RWPE1 (cell line): ENCODE measurements around the gene TARM1.

Experiments used
- CTCF ChIA-PET: fragments of 350-600 bp; sonication (Branson Sonifier 250); formaldehyde crosslinking; extraction: SDS; loops from one replicate; lab custom pipeline; 2021; lab: Yijun Ruan, JAX
- POLR2A ChIA-PET: fragments of 400-600 bp; formaldehyde crosslinking; extraction: SDS; loops from one replicate; lab custom pipeline; 2020; ENCODE audit warnings: antibody characterized with exemption; ENCODE audit not compliant: low non-redundant PET; lab: Yijun Ruan, JAX
- DNase-seq: peaks from one replicate; pipeline ENCODE4 v3.0.0; 2012; ENCODE audit warnings: low spot score
- H3K27ac ChIP-seq: fragments of 450-650 bp; 2 replicates; pipeline ENCODE4 v1.5.1; 2017
- TF ChIP-seq, protein P1 (sequence below): fragments of 450-650 bp; conservative IDR thresholded peaks from 2 replicates; pipeline ENCODE4 v1.5.1; 2017; ENCODE audit warnings: low read depth, mild to moderate bottlenecking

Gene TARM1

DNA sequence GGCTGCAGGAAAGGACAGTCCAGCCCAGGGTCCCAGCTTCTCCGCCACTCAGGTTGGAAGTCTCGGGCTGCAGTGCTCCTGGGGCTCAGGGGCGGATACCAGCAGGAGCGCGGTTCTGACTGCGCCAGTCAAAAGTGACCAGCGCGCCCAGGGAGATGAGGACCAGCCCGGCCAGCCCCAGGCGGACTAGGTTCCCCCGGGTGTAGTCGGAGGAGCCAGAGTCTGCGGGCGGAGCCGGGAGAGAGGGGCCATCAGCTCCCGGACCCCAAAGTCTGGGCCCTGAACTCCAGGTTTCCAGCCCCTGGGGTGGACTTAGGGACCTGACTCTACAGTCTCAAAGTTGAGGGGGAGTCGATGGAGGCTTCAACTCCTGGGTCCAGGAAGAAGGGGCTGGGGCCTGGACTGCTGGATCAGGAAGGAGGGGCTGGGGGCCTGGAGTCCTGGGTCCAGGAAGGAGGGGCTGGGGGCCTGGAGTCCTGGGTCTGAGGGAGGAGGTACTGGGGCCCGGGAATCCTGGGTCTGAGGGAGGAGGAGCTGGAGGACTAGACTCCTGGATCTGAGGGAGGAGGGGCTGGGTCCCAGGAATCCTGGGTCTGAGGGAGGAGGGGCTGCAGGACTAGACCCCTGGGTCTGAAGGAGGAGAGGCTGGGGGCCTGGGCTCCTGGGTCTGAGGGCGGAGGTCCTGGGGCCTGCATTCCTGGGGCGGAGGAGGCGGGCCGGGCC is 14.1 kb upstream of the TARM1 start:
- TF ChIP-seq, protein P1, sequence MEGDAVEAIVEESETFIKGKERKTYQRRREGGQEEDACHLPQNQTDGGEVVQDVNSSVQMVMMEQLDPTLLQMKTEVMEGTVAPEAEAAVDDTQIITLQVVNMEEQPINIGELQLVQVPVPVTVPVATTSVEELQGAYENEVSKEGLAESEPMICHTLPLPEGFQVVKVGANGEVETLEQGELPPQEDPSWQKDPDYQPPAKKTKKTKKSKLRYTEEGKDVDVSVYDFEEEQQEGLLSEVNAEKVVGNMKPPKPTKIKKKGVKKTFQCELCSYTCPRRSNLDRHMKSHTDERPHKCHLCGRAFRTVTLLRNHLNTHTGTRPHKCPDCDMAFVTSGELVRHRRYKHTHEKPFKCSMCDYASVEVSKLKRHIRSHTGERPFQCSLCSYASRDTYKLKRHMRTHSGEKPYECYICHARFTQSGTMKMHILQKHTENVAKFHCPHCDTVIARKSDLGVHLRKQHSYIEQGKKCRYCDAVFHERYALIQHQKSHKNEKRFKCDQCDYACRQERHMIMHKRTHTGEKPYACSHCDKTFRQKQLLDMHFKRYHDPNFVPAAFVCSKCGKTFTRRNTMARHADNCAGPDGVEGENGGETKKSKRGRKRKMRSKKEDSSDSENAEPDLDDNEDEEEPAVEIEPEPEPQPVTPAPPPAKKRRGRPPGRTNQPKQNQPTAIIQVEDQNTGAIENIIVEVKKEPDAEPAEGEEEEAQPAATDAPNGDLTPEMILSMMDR: no peak
- POLR2A ChIA-PET: no interaction called here
- CTCF ChIA-PET: interaction anchor here (0.7 kb wide), 1 partner anchor 9 kb away, joined by 3 read pairs; no protein-coding TSS in a partner anchor
- H3K27ac ChIP-seq: no peak overlapping the region
- no peak for DNase-seq

GRCh38 chr19:54094426-54095000 is 13.3 kb upstream of the TARM1 start:
- TF ChIP-seq, protein P1: no peak
- H3K27ac ChIP-seq: no peak overlapping the region
- ChIA-PET CTCF (interaction anchor here (0.6 to 0.7 kb wide), 2 partner anchors 9 to 212 kb away, joined by 3 to 4 read pairs; no protein-coding TSS in a partner anchor), POLR2A (no interaction called here)
- DNase-seq: no peak

DNA sequence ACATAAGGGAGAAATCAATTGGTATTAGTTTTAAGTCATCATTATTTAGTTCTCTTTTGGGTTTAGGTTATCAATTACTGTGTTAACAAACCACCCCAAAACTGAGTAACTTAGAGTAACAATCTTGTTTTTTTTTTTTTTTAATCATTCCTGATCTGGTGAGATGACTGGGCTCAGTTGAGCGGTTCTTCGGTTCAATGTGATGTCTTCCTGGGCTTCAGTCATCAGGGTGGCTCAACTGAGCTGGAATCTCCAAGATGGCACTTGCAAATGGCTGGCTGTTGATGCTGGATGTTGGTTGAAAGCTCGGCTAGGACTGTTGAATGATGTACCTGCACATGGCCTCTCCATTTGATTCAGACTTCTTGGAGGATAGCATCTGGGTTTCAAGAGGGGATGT is 3.2 kb upstream of the TARM1 start:
- TF ChIP-seq, protein P1: no peak
- ChIA-PET CTCF (interaction anchor here (0.5 kb wide), 1 partner anchor 17 kb away, joined by 3 read pairs; no protein-coding TSS in a partner anchor), POLR2A (no interaction called here)
- no peak overlapping the region for H3K27ac ChIP-seq
- DNase-seq: no peak

DNA sequence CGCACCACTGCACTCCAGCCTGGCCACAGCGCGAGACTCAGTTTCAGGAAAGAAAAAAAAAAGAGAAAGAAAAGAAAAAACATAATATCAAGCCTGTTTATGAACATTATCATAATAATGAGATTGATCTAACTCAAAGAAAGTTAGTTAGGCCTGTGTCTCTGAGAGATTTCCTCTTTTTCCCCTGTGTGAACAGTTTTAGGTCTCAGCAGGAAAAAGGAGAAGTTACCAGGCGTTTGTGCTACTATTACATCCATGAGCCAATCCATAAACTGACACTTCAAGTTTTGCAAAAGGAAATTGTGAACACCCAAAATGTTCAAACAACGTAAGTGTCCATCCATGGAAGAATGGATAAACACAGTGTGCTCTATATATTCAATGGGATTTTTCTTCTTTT is 3.8 kb downstream of the TARM1 start:
- CTCF ChIA-PET: no interaction called here
- DNase-seq: no peak
- TF ChIP-seq, protein P1: no peak
- H3K27ac ChIP-seq: no peak overlapping the region
- POLR2A ChIA-PET: no interaction called here

DNA sequence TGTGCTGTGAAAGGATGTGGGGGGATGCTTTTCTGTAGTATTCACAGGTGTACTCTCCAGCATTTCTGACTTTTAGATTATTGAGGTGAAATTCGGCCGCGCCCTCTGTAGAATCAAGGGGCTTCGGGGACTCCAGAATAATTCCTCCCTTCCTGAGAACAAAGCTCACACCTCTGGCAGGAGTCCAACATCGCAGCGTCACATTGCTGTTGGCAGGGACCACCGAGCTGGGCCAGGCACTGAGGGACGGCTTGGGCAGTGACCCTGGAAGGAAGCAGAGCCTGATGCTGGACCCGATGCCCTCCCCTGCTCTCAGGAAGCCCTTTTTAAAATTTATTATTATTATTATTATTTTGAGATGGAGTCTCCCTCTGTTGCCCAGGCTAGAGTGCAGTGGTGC is 6.3 kb downstream of the TARM1 start:
- POLR2A ChIA-PET: no interaction called here
- H3K27ac ChIP-seq: no peak overlapping the region
- TF ChIP-seq, protein P1: no peak
- no peak for DNase-seq
- CTCF ChIA-PET: no interaction called here

GRCh38 chr19:54073829-54074228 is 7.3 kb downstream of the TARM1 start:
- no peak overlapping the region for H3K27ac ChIP-seq
- POLR2A ChIA-PET: no interaction called here
- TF ChIP-seq, protein P1: no peak
- no peak for DNase-seq
- CTCF ChIA-PET: interaction anchor here (0.6 kb wide), 1 partner anchor 49 kb away, joined by 3 read pairs; no protein-coding TSS in a partner anchor
